Neural crest cell (in vitro differentiated cells): ENCODE data around the gene CDR2. TPM values are rescaled to one million over a fixed set of nuclear protein-coding genes. Genes with fewer than 3 reads are reported as not detected.

Experiments
- DNase-seq: peaks from one replicate; pipeline ENCODE4 v3.0.0; 2021; ENCODE audit warnings: low read depth, mixed read lengths, low spot score
- H3K27ac Mint-ChIP-seq: one replicate; pipeline ENCODE4 v1.8.0; 2021; ENCODE audit warnings: mild to moderate bottlenecking, mixed read lengths; ENCODE audit not compliant: unreplicated experiment
- H3K27me3 Mint-ChIP-seq: 2 replicates; pipeline ENCODE4 v1.8.0; 2021; ENCODE audit warnings: low read depth, mild to moderate bottlenecking, mixed read lengths
- H3K36me3 Mint-ChIP-seq: 2 replicates; pipeline ENCODE4 v1.8.0; 2021; ENCODE audit warnings: low read depth, mild to moderate bottlenecking, mixed read lengths
- H3K4me1 Mint-ChIP-seq: 2 replicates; pipeline ENCODE4 v1.8.0; 2021; ENCODE audit warnings: mixed read lengths
- H3K4me3 Mint-ChIP-seq: one replicate; pipeline ENCODE4 v1.8.0; 2021; ENCODE audit warnings: mild to moderate bottlenecking, mixed read lengths
- H3K9me3 Mint-ChIP-seq: 2 replicates; pipeline ENCODE4 v1.8.0; 2021; ENCODE audit warnings: mixed read lengths
- total RNA-seq: library from RNA; stranded (reverse); gene quantifications from 2 replicates; pipeline ENCODE4 v1.2.1, GENCODE V29; 2021
- TF ChIP-seq, protein P1 (sequence below): fragments of 200-600 bp; sonication (generic); conservative IDR thresholded peaks from 2 replicates; pipeline ENCODE4 v1.5.0; 2021; ENCODE audit warnings: antibody characterized with exemption, mild to moderate bottlenecking

The CDR2 gene
- total RNA-seq, 1 donor from 2014 or later = 16.1 TPM

DNA sequence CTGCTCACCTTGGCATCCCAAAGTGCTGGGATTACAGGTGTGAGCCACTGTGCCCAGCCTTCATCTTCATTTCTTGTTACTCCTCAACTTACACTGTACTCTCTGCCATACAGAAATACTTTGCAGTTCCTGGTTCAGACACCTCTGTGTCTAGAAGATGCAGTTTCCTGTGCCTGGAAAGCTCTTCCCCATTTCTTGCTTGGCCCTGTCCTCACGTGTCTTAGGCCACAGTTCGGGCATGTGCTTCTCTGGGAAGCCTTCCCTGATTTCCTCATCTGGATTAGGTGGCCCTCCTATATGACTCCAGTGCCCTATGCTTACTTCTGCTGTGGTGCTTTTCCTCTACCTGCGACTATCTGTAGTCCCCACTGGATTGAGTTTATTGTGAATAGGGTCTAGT is 26.5 kb upstream of the CDR2 start:
- H3K4me1 Mint-ChIP-seq = no peaks in the 10 kb centered on the region
- H3K27me3 Mint-ChIP-seq = no peaks in the 10 kb centered on the region
- no peak overlapping the region for H3K27ac Mint-ChIP-seq
- TF ChIP-seq, protein P1, sequence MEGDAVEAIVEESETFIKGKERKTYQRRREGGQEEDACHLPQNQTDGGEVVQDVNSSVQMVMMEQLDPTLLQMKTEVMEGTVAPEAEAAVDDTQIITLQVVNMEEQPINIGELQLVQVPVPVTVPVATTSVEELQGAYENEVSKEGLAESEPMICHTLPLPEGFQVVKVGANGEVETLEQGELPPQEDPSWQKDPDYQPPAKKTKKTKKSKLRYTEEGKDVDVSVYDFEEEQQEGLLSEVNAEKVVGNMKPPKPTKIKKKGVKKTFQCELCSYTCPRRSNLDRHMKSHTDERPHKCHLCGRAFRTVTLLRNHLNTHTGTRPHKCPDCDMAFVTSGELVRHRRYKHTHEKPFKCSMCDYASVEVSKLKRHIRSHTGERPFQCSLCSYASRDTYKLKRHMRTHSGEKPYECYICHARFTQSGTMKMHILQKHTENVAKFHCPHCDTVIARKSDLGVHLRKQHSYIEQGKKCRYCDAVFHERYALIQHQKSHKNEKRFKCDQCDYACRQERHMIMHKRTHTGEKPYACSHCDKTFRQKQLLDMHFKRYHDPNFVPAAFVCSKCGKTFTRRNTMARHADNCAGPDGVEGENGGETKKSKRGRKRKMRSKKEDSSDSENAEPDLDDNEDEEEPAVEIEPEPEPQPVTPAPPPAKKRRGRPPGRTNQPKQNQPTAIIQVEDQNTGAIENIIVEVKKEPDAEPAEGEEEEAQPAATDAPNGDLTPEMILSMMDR = no peak
- no peaks in the 10 kb centered on the region for H3K9me3 Mint-ChIP-seq
- H3K4me3 Mint-ChIP-seq = no peak overlapping the region
- H3K36me3 Mint-ChIP-seq = no peaks in the 10 kb centered on the region
- DNase-seq = no peak

DNA sequence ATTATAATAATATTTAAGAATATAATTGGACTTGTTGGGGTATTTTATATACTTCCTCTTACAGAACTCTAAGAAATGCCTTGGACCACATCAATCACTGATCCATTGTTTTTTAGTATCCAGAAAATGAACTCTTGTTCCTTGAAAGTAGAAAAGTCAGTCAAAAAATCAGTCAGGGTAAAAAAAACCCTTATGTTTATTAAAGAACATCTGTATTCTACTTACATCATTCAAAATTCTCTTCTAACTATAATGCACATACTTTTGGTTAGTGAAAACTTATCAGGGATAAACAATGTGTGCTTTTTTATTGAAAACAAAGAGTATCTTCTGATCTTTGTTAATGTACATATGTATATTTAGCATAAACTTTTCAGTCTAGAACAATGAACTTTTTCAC is 23.5 kb upstream of the CDR2 start:
- Mint-ChIP-seq H3K9me3 (no peaks in the 10 kb centered on the region), H3K36me3 (no peaks in the 10 kb centered on the region), H3K4me1 (no peaks in the 10 kb centered on the region), H3K27me3 (no peaks in the 10 kb centered on the region), H3K4me3 (no peak overlapping the region), H3K27ac (no peak overlapping the region)
- TF ChIP-seq, protein P1 = no peak
- no peak for DNase-seq

DNA sequence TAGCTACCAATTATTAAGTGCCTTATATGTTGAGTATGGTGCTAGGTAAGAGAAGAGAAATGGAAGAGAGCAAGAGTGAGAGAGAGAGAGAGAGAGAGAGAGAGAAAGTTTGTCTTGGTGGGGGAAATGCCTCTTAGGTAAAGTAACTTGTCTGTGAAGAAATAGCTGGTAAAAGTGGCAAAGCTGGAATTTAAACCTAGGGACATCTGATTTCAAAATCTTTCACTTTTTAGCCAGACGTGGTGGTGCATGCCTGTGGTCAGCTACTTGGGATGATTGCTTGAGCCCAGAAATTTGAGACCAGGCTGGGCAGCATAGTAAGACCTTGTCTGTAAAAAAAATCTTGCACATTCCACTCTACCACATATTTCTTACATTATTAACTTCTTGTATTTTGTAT is 23.0 kb upstream of the CDR2 start:
- no peak for DNase-seq
- TF ChIP-seq, protein P1 = no peak
- Mint-ChIP-seq H3K27me3 (no peaks in the 10 kb centered on the region), H3K4me1 (no peaks in the 10 kb centered on the region), H3K4me3 (no peak overlapping the region), H3K27ac (no peak overlapping the region), H3K36me3 (no peaks in the 10 kb centered on the region), H3K9me3 (no peaks in the 10 kb centered on the region)

DNA sequence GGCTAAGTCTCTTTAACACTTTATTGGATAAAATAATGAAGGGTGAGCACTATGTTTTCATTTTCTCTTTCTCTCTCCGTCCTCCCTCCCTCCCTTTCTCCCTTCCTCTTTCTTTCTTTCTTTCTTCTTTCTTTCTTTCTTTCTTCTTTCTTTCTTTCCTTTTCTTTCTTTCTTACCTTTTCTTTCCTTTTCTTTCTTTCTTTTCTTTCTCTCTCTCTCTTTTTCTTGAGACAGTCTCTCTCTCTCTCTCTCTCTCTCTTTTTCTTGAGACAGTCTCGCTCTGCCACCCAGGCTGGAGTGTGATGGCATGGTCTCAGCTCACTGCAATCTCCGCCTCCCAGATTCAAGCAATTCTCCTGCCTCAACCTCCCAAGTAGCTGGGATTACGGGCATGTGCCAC is 21.5 kb upstream of the CDR2 start:
- no peak overlapping the region for H3K27ac Mint-ChIP-seq
- no peak for DNase-seq
- H3K4me1 Mint-ChIP-seq = no peaks in the 10 kb centered on the region
- no peak overlapping the region for H3K4me3 Mint-ChIP-seq
- H3K36me3 Mint-ChIP-seq = no peaks in the 10 kb centered on the region
- TF ChIP-seq, protein P1 = no peak
- H3K27me3 Mint-ChIP-seq = no peaks in the 10 kb centered on the region
- H3K9me3 Mint-ChIP-seq = no peaks in the 10 kb centered on the region

DNA sequence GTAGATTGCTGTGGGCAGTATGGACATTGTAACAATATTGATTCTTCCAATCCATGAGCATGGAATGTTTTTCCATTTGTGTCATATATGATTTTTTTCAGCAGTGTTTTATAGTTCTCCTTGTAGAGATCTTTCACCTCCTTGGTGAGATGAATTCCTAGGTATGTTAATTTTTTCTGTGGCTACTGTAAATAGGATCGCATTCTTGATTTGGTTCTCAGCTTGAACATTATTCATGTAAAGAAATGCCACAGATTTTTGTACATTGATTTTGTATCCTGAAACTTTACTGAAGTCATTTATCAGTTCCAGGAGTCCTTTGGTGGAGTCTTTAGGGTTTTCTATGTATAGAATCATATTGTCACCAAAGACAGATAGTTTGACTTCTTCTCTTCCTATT is 19.7 kb upstream of the CDR2 start:
- no peaks in the 10 kb centered on the region for H3K4me1 Mint-ChIP-seq
- DNase-seq = no peak
- TF ChIP-seq, protein P1 = no peak
- no peak overlapping the region for H3K27ac Mint-ChIP-seq
- no peaks in the 10 kb centered on the region for H3K27me3 Mint-ChIP-seq
- no peak overlapping the region for H3K4me3 Mint-ChIP-seq
- no peaks in the 10 kb centered on the region for H3K9me3 Mint-ChIP-seq
- H3K36me3 Mint-ChIP-seq = no peaks in the 10 kb centered on the region

DNA sequence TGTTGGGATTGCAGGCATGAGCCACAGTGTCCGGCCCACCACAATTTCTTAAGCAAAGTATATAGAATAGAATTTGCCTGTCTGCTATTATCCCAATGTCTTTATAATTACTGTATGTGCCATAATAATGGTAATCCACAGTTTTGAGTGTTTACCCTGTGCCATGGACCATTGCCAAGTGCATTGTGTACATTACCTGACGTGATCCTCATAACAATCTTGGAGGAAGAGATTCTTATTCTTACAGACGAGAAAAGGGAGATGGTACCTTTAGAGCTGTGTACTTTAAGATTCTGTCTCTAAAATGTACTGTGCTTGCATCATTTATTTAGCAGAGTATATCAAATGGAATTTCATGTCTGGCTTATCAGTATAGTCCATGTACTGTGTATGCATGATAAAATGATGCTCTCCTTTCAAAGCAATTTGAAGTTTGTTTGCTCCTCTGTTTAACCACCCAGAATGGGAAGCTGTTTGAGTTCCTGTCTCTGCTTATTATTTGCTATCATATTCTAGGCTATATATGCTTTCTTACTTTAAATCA is 13.8 kb upstream of the CDR2 start:
- no peaks in the 10 kb centered on the region for H3K4me1 Mint-ChIP-seq
- no peak for DNase-seq
- no peaks in the 10 kb centered on the region for H3K9me3 Mint-ChIP-seq
- no peaks in the 10 kb centered on the region for H3K36me3 Mint-ChIP-seq
- H3K27me3 Mint-ChIP-seq = no peaks in the 10 kb centered on the region
- no peak overlapping the region for H3K4me3 Mint-ChIP-seq
- H3K27ac Mint-ChIP-seq = no peak overlapping the region
- TF ChIP-seq, protein P1 = no peak
